SK-N-SH (cell line): ENCODE results near the gene ZDHHC18. TPM values are rescaled to one million over a fixed set of nuclear protein-coding genes. Genes with fewer than 3 reads are reported as not detected.

Source experiments
- CTCF ChIA-PET: fragments of 300-600, 350-600 bp; formaldehyde crosslinking; extraction: SDS; loops from one replicate; lab custom pipeline; 2021; lab: Yijun Ruan, JAX
- POLR2A ChIA-PET: fragments of 350-600 bp; sonication (Branson Sonifier 250); formaldehyde crosslinking; extraction: SDS; loops from one replicate; lab custom pipeline; 2020; ENCODE audit warnings: antibody characterized with exemption, inconsistent platforms; lab: Yijun Ruan, JAX
- DNase-seq: peaks from one replicate; pipeline ENCODE4 v3.0.0; 2012
- H2AFZ ChIP-seq: fragments of 200-600 bp; sonication (generic); 2 replicates; pipeline ENCODE4 v1.8.1; 2016; ENCODE audit warnings: antibody characterized with exemption, mild to moderate bottlenecking, low read depth
- H3F3A ChIP-seq: fragments of 200-600 bp; sonication (generic); replicated peaks from 2 replicates; pipeline ENCODE3; 2016; ENCODE audit warnings: antibody characterized with exemption, mild to moderate bottlenecking; ENCODE audit not compliant: insufficient read depth
- H3K27ac ChIP-seq, 2 experiments: fragments of 200-500 bp in 1 of 2; fragments of 200-600 bp in 1 of 2; sonication (Bioruptor generic) in 1 of 2; sonication (generic), shearing (Covaris generic) in 1 of 2; 2 replicates each; pipeline versions ENCODE4 v1.5.1 to v1.6.1; 2014 to 2016; ENCODE audit warnings: low read depth in 2 of 2, inconsistent platforms in 1 of 2, low read length in 1 of 2, mild to moderate bottlenecking in 1 of 2, mixed read lengths in 1 of 2
- H3K27me3 ChIP-seq: fragments of 200-600 bp; sonication (generic), shearing (Covaris generic); 2 replicates; pipeline ENCODE4 v1.6.1; 2016; ENCODE audit warnings: mixed run types; ENCODE audit not compliant: insufficient read depth
- H3K36me3 ChIP-seq, 2 experiments: fragments of 200-500 bp in 1 of 2; fragments of 200-600 bp in 1 of 2; sonication (Bioruptor generic) in 1 of 2; sonication (generic) in 1 of 2; replicated peaks in 1 of 2; 2 replicates each; pipeline versions ENCODE3 to v1.5.1; 2014 to 2016; ENCODE audit warnings: low read length in 1 of 2, mild to moderate bottlenecking in 1 of 2; ENCODE audit not compliant: insufficient read depth in 2 of 2, control insufficient read depth in 1 of 2
- H3K4me1 ChIP-seq, 2 experiments: fragments of 200-500 bp in 1 of 2; fragments of 200-600 bp in 1 of 2; sonication (Bioruptor generic) in 1 of 2; sonication (generic), shearing (Covaris generic) in 1 of 2; 2 replicates each; pipeline versions ENCODE4 v1.5.1 to v1.6.1; 2014 to 2016; ENCODE audit warnings: low read depth in 1 of 2, low read length in 1 of 2, mixed run types in 1 of 2; ENCODE audit not compliant: insufficient read depth in 2 of 2, control insufficient read depth in 1 of 2
- H3K4me2 ChIP-seq: fragments of 200-600 bp; sonication (generic), shearing (Covaris generic); 2 replicates; pipeline ENCODE4 v1.6.1; 2017; ENCODE audit warnings: mixed run types
- H3K4me3 ChIP-seq, 2 experiments: fragments of 200-500 bp in 1 of 2; fragments of 200-600 bp in 1 of 2; sonication (Bioruptor generic) in 1 of 2; sonication (generic), shearing (Covaris generic) in 1 of 2; 2 replicates each; pipeline versions ENCODE4 v1.5.1 to v1.8.1; 2014 to 2016; ENCODE audit warnings: low read depth in 2 of 2, inconsistent platforms in 1 of 2, low read length in 1 of 2, mild to moderate bottlenecking in 1 of 2, mixed read lengths in 1 of 2, moderate library complexity in 1 of 2
- H3K79me2 ChIP-seq: fragments of 200-600 bp; sonication (generic); 2 replicates; pipeline ENCODE4 v1.8.1; 2017; ENCODE audit warnings: mild to moderate bottlenecking; ENCODE audit not compliant: insufficient read depth
- H3K9ac ChIP-seq: fragments of 200-600 bp; sonication (generic); 2 replicates; pipeline ENCODE4 v1.6.1; 2017; ENCODE audit warnings: mixed run types
- H3K9me2 ChIP-seq: fragments of 200-600 bp; sonication (generic); 2 replicates; pipeline ENCODE4 v1.6.1; 2017; ENCODE audit warnings: mixed run types
- H3K9me3 ChIP-seq: fragments of 200-600 bp; sonication (generic); 2 replicates; pipeline ENCODE4 v1.6.1; 2017; ENCODE audit warnings: mixed run types, mild to moderate bottlenecking, moderate library complexity
- H4K20me1 ChIP-seq: fragments of 200-600 bp; sonication (generic); 2 replicates; pipeline ENCODE4 v1.6.1; 2017; ENCODE audit warnings: mild to moderate bottlenecking, mixed run types; ENCODE audit not compliant: insufficient read depth
- CHD2 ChIP-seq: fragments of 150-350 bp; IDR thresholded peaks from 2 replicates; pipeline ENCODE4 v1.6.1; 2018; ENCODE audit warnings: low read length; ENCODE audit not compliant: partially characterized antibody
- ELF1 ChIP-seq: IDR thresholded peaks from 2 replicates; pipeline ENCODE4 v1.4.0; 2012
- FOXJ3 ChIP-seq: sonication (generic); formaldehyde crosslinking; IDR thresholded peaks from 2 replicates; pipeline ENCODE4 v1.5.1; 2020; ENCODE audit warnings: mild to moderate bottlenecking, missing genetic modification reagents
- FOXM1 ChIP-seq: IDR thresholded peaks from 2 replicates; pipeline ENCODE4 v1.4.0; 2012; ENCODE audit warnings: low read depth, mild to moderate bottlenecking
- GABPA ChIP-seq: IDR thresholded peaks from 2 replicates; pipeline ENCODE4 v1.4.0; 2012; ENCODE audit warnings: low read depth, mild to moderate bottlenecking
- GATA2 ChIP-seq: sonication (generic); formaldehyde crosslinking; IDR thresholded peaks from 2 replicates; pipeline ENCODE4 v1.5.0; 2020; ENCODE audit warnings: mild to moderate bottlenecking, missing genetic modification reagents
- MAX ChIP-seq: IDR thresholded peaks from 2 replicates; pipeline ENCODE4 v1.4.0; 2012; ENCODE audit warnings: low read depth
- MEF2A ChIP-seq: IDR thresholded peaks from 2 replicates; pipeline ENCODE4 v1.4.0; 2012; ENCODE audit warnings: low read depth, borderline replicate concordance
- MXI1 ChIP-seq: IDR thresholded peaks from 2 replicates; pipeline ENCODE4 v1.6.1; 2012; ENCODE audit warnings: mild to moderate bottlenecking, low read depth, low read length, improper control_type of control experiment
- NFIC ChIP-seq: IDR thresholded peaks from 2 replicates; pipeline ENCODE4 v1.4.0; 2012; ENCODE audit warnings: borderline replicate concordance
- NRF1 ChIP-seq: IDR thresholded peaks from 2 replicates; pipeline ENCODE4 v1.6.1; 2012; ENCODE audit warnings: low read depth, mild to moderate bottlenecking, low read length
- POLR2AphosphoS5 ChIP-seq: IDR thresholded peaks from 2 replicates; pipeline ENCODE4 v1.6.1; 2012; ENCODE audit warnings: low read depth, low read length
- RAD21 ChIP-seq: IDR thresholded peaks from 2 replicates; pipeline ENCODE4 v1.6.1; 2012; ENCODE audit warnings: mild to moderate bottlenecking, low read length
- RCOR1 ChIP-seq: fragments of 150-350 bp; IDR thresholded peaks from 2 replicates; pipeline ENCODE4 v1.6.1; 2017; ENCODE audit warnings: antibody characterized with exemption, low read length
- REST ChIP-seq: IDR thresholded peaks from 2 replicates; pipeline ENCODE4 v1.6.1; 2012; ENCODE audit warnings: mild to moderate bottlenecking, low read depth, low read length, moderate library complexity
- RFX5 ChIP-seq: IDR thresholded peaks from 2 replicates; pipeline ENCODE4 v1.6.1; 2012; ENCODE audit warnings: mild to moderate bottlenecking, improper control_type of control experiment, low read length
- RXRA ChIP-seq: IDR thresholded peaks from 2 replicates; pipeline ENCODE4 v1.4.0; 2012; ENCODE audit warnings: low read depth, mild to moderate bottlenecking, borderline replicate concordance
- SIN3A ChIP-seq: IDR thresholded peaks from 2 replicates; pipeline ENCODE4 v1.6.1; 2012; ENCODE audit warnings: low read depth, mild to moderate bottlenecking, low read length, moderate library complexity, borderline replicate concordance
- SMC3 ChIP-seq: IDR thresholded peaks from 2 replicates; pipeline ENCODE4 v1.6.1; 2012; ENCODE audit warnings: low read depth, low read length, improper control_type of control experiment
- TAF1 ChIP-seq: IDR thresholded peaks from 2 replicates; pipeline ENCODE4 v1.6.1; 2012; ENCODE audit warnings: low read depth, mild to moderate bottlenecking, low read length, moderate library complexity, borderline replicate concordance
- TCF12 ChIP-seq: IDR thresholded peaks from 2 replicates; pipeline ENCODE4 v1.4.0; 2012
- TEAD4 ChIP-seq: IDR thresholded peaks from 2 replicates; pipeline ENCODE4 v1.4.0; 2012; ENCODE audit warnings: mild to moderate bottlenecking, borderline replicate concordance; ENCODE audit not compliant: insufficient read depth
- YY1 ChIP-seq: IDR thresholded peaks from 2 replicates; pipeline ENCODE4 v1.4.0; 2012; ENCODE audit warnings: low read depth, mild to moderate bottlenecking
- ZBTB33 ChIP-seq: IDR thresholded peaks from 2 replicates; pipeline ENCODE4 v1.4.0; 2012; ENCODE audit warnings: low read depth, borderline replicate concordance
- WGBS: methylation state at CpG from one replicate; pipeline ENCODE4 v1.1.6; 2017; ENCODE audit warnings: low lambda C conversion rate; 5-methylcytosine and 5-hydroxymethylcytosine counted together
- polyA plus RNA-seq, 3 experiments: library from polyadenylated mRNA; depleted of rRNA; stranded (reverse); fragments of >200 nt; gene quantifications; 2 replicates each; pipeline ENCODE4 v1.2.3, GENCODE V29; 2012
- TF ChIP-seq, protein P1 (sequence below): IDR thresholded peaks from 2 replicates; pipeline ENCODE4 v1.4.0; 2012; ENCODE audit warnings: low read depth, borderline replicate concordance
- TF ChIP-seq, protein P2 (sequence below): fragments of 150-350 bp; IDR thresholded peaks from 2 replicates; pipeline ENCODE4 v1.6.1; 2016; ENCODE audit warnings: mild to moderate bottlenecking, low read depth, low read length

Gene ZDHHC18
- polyA plus RNA-seq, 1 of the 3 experiments (the other 2 are of a cell fraction) = 33.0 TPM

DNA sequence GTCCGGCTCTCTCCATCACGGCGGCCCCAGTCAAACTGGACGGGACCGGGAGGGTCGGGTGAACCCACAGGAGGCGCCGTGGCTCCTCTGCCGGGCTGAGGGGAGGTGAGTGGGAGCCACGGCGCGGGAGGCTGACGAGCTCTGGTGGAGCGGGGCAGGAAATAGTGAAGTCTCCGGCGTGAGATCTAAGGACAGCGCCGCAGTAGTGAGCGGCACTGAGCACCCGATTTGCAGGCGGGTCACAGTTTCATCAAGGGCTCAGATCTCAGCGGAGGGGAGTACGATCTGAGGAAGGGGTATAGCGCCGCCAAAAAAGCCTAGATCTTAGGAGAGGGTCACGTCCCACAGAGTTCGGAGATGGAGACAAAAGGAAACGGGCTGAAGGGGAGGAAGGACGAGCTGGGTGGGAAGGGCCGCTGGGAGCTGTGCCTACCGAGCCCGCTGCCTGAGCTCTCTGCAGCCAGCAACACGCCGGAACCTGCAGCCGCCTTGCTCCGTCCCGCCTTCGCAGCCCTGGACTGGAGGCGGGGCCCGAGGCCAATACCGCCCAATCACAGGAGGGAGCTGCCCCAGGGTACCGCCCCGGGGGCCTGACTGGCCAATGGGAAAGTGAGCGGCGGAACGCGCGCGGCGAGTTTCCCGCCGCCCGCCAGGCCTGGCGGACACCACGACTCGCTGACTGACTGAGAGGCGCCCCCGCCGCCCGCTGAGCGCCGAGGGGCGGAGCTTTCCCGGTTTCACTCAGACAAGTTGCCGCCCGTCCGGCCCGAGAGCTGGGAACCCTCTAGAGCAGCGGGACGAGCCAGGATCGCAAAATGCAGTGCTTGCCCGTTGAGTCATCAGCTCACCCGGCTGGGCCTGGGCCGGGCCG, 38.4 kb downstream of the ZDHHC18 start:
- Histone ChIP-seq H3K9ac (peak overlapping the region; percentile 83), H3K79me2 (no peaks in the 10 kb centered on the region), H3K27me3 (no peaks in the 10 kb centered on the region), H3K9me2 (no peaks in the 10 kb centered on the region), H3K36me3 (no peaks in the 10 kb centered on the region), H3K27ac (peak overlapping the region; percentile 84 to 94), H3K4me2 (peak overlapping the region; percentile 98), H3K4me1 (peaks cover 6 to 7% of the 10 kb centered on the region in 2 experiments; a peak in 2 of 4 replicates), H3K4me3 (peak overlapping the region; percentile 56 to 90), H3F3A (peaks cover 17% of the 10 kb centered on the region), H3K9me3 (no peaks in the 10 kb centered on the region), H2AFZ (peak overlapping the region; percentile 97), H4K20me1 (no peaks in the 10 kb centered on the region)
- CTCF ChIA-PET = interaction anchor here (0.8 to 1.7 kb wide), 7 partner anchors 9 to 77 kb away, joined by 3 to 9 read pairs (median 4); partner anchors contain the start of genes GPATCH3 and PIGV
- POLR2A ChIA-PET = interaction anchor here (0.8 to 1.4 kb wide), 7 partner anchors 10 to 77 kb away, joined by 3 to 7 read pairs (median 4); partner anchors contain the start of genes GPATCH3, GPN2 and PIGV
- 1% methylated on average over 47 of the region's 75 CpGs for WGBS
- peak; percentile 97 for DNase-seq
- TF ChIP-seq, protein P1, sequence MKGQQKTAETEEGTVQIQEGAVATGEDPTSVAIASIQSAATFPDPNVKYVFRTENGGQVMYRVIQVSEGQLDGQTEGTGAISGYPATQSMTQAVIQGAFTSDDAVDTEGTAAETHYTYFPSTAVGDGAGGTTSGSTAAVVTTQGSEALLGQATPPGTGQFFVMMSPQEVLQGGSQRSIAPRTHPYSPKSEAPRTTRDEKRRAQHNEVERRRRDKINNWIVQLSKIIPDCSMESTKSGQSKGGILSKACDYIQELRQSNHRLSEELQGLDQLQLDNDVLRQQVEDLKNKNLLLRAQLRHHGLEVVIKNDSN = no peak
- TF ChIP-seq TCF12 = peak; percentile 50; the same call in 1 of the 2 replicates
- peak; percentile 34 for TF ChIP-seq CHD2
- no peak for TF ChIP-seq REST
- no peak for TF ChIP-seq GATA2
- TF ChIP-seq RAD21 = no peak
- TF ChIP-seq RXRA = no peak
- no peak for TF ChIP-seq SMC3
- no peak for TF ChIP-seq RCOR1
- TF ChIP-seq MAX = peak; percentile 63; the same call in 1 of the 2 replicates
- TF ChIP-seq, protein P2, sequence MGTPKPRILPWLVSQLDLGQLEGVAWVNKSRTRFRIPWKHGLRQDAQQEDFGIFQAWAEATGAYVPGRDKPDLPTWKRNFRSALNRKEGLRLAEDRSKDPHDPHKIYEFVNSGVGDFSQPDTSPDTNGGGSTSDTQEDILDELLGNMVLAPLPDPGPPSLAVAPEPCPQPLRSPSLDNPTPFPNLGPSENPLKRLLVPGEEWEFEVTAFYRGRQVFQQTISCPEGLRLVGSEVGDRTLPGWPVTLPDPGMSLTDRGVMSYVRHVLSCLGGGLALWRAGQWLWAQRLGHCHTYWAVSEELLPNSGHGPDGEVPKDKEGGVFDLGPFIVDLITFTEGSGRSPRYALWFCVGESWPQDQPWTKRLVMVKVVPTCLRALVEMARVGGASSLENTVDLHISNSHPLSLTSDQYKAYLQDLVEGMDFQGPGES = peak; percentile 73
- TF ChIP-seq FOXM1 = no peak
- TF ChIP-seq ZBTB33 = no peak
- no peak for TF ChIP-seq FOXJ3
- TF ChIP-seq NRF1 = no peak
- TF ChIP-seq TAF1 = peak; percentile 87
- peak; percentile 59; the same call in 1 of the 2 replicates for TF ChIP-seq RFX5
- peak; percentile 60; the same call in 1 of the 2 replicates for TF ChIP-seq SIN3A
- no peak; the same call in 1 of the 2 replicates for TF ChIP-seq YY1
- TF ChIP-seq MEF2A = no peak
- TF ChIP-seq ELF1 = peak; percentile 64
- no peak for TF ChIP-seq NFIC
- no peak for TF ChIP-seq TEAD4
- TF ChIP-seq GABPA = peak; percentile 70
- peak; percentile 83 for TF ChIP-seq MXI1
- TF ChIP-seq POLR2AphosphoS5 = peak; percentile 89
